Fibroblast of skin of left quadriceps (primary cell): ENCODE data around the gene PADI6.

Source experiments
- DNase-seq, 2 experiments: peaks; one replicate each; pipeline ENCODE4 v3.0.0-alpha.2; 2013; ENCODE audit warnings: low read depth in 2 of 2

Gene PADI6

GRCh38 chr1:17356387-17357026 is 15.5 kb upstream of the PADI6 start:
- no peak for DNase-seq

GRCh38 chr1:17358557-17358956 is 13.4 kb upstream of the PADI6 start:
- DNase-seq: no peak

- no peak for DNase-seq
Measured at GRCh38 chr1:17359031-17359430, 13.0 kb upstream of the PADI6 start.

- no peak for DNase-seq
Measured at GRCh38 chr1:17359808-17360207, 12.2 kb upstream of the PADI6 start.

GRCh38 chr1:17360272-17360956 is 11.6 kb upstream of the PADI6 start:
- no peak for DNase-seq

GRCh38 chr1:17361687-17362086 is 10.3 kb upstream of the PADI6 start:
- DNase-seq: no peak

GRCh38 chr1:17363351-17363750 is 8.6 kb upstream of the PADI6 start:
- DNase-seq: no peak

- no peak for DNase-seq
Measured at GRCh38 chr1:17363771-17364170, 8.2 kb upstream of the PADI6 start.

GRCh38 chr1:17365293-17365692 is 6.7 kb upstream of the PADI6 start:
- no peak for DNase-seq

- no peak for DNase-seq
Measured at GRCh38 chr1:17369466-17369865, 2.5 kb upstream of the PADI6 start.

GRCh38 chr1:17370618-17371017 is 1.4 kb upstream of the PADI6 start:
- DNase-seq: no peak

- no peak for DNase-seq
Measured at GRCh38 chr1:17372955-17373354, 959 bp downstream of the PADI6 start.

- no peak for DNase-seq
Measured at GRCh38 chr1:17375651-17376050, 3.7 kb downstream of the PADI6 start.

- DNase-seq: no peak
Measured at GRCh38 chr1:17377325-17377953, 5.4 kb downstream of the PADI6 start.

- no peak for DNase-seq
Measured at GRCh38 chr1:17381161-17381560, 9.2 kb downstream of the PADI6 start.

GRCh38 chr1:17392199-17392740 is 20.3 kb downstream of the PADI6 start:
- DNase-seq: no peak

- no peak for DNase-seq
Measured at GRCh38 chr1:17393230-17393629, 21.2 kb downstream of the PADI6 start.

GRCh38 chr1:17397910-17398695 is 26.1 kb downstream of the PADI6 start:
- DNase-seq: no peak

- DNase-seq: no peak
Measured at GRCh38 chr1:17400725-17401341, 28.8 kb downstream of the PADI6 start.

GRCh38 chr1:17401841-17402240 is 29.8 kb downstream of the PADI6 start:
- no peak for DNase-seq

- DNase-seq: no peak
Measured at GRCh38 chr1:17403081-17403480, 31.1 kb downstream of the PADI6 start.
